Activated effector memory CD4-positive, alpha-beta T cell treated with Interleukin-2 at 50 U/mL for 16 hours (primary cell): Measurements from ENCODE around the gene KIAA1671.

Experiments
- DNase-seq: peaks from one replicate; pipeline ENCODE4 v3.0.0-alpha.2; 2020

The KIAA1671 gene

DNA sequence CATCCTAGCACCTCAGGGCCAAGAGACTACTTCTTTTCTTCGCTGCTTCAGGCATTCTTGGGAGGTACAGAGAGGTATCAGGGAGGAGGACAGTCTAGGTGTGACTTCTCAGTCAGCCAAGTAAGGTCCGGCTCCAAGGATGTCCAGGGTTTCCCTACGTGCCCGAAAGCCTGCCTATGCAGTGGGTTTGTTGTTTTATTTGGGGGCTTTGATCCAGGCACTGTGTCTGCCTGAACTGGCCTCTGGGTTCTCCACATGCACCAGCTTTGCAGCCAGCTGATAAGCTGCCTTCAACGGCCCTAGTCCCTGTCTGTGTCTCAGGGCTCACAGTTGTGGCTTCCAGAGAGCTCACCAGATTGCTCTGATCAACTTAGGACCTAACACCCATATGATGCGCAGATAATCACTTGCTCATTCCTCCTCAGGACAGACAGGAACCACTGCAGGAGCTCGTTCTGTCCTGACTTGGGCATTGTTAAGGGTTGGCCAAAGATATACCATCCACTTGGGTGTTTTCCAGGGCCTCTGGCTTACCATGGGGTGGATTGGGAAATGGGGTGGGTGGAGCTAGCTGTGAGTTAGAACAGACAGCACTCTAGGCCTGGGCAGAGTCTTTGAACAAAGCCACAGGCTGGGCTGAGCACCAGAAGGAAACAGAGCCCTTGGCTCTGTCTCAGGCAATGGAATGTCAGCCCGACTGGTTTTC is 201.6 kb downstream of the KIAA1671 start:
- no peak for DNase-seq

DNA sequence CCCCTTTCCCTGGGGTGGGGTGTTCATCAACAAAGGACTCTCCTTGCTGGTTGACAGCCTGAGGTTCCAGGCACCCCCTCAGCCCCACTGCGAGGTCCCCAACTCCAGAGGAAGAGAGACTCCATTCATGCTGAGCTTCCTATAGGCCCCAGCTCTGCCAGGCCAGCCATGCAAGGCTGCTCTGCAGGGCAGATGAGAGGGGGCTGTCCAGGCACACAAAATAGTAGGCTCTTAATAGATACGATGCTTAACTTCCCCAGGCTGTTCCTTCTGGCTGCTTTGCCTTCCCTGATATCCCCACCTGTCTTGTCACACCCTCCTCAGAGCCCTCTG is 202.1 kb downstream of the KIAA1671 start:
- DNase-seq: no peak

DNA sequence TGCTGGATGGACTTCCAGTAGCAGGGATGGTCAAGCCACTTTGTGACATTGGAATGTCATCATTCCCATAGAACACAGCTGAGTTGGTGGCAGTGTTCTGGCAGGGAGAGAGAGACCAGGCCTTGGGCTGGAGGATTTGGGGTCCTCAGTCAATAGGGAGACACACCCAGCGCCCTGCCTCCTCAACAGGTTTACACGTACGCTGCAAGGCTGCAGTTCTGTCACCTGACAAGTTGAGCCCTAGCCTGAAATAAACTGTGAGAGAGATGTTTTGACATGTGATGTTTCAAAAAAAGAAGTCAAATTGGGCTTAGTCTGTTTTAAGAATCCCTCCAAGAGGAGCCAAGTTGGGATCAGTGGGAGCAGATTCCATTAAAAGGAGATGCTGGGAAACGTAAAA is 204.2 kb downstream of the KIAA1671 start:
- no peak for DNase-seq

DNA sequence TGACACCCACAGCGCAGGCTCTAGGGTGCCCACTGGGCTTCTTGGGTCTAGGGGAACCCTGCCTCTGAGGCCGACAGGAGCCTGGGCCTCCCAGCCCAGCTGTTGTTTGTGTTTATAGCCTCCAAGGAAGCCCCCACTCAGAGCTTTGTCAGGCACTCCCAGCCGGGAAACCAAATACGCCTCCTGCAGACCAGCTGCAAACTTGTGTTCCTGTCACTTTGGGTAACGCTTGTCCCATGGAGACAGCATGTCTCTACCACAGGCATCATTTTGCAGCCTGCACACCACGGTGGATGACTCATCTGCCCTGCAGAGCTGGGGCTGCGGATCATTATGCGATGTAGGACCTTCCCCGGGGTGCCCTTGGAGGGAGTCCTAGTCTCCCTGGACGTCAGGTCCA is 206.5 kb downstream of the KIAA1671 start:
- no peak for DNase-seq

DNA sequence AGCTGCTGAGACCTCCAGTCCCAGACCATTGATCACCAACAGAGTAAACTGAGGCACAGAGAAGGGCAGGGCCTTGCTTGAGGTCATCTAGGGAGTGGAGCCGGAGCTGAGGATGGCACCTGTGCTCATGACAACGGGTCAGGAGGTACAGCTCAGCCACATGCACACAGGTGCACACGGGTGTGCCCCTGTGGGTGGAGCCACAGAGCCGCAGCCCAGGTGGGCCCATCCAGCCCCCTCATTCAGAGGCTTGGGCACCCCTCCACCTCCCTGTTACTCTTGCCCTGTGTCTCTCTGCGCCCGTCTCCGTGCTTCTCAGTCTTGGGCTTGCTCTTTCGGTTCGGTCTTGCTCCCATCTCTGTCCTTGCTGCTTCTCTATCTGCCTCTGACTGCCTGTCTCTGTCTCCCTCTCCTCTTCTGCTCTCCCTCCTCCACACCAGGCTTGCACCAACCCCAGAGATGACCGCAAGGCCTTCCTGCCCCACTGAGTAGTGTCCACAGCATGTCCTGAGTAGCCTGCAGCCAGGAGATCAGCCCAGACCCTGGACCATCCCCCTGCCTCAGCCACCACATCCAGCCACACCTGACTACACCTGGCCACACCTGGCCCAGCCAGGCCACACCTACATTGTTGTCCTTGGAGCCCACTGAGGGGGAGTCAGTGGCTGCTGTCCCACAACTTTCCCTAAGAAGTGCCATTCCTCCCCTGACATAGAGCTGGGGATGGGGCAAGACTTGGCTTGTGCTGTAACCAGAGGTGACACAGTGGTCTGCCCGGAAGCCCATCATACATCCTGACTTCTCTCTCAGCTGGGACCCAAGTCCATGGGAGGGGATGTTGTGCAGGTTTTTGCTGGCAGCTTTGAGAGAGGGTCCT is 207.8 kb downstream of the KIAA1671 start:
- DNase-seq: no peak

DNA sequence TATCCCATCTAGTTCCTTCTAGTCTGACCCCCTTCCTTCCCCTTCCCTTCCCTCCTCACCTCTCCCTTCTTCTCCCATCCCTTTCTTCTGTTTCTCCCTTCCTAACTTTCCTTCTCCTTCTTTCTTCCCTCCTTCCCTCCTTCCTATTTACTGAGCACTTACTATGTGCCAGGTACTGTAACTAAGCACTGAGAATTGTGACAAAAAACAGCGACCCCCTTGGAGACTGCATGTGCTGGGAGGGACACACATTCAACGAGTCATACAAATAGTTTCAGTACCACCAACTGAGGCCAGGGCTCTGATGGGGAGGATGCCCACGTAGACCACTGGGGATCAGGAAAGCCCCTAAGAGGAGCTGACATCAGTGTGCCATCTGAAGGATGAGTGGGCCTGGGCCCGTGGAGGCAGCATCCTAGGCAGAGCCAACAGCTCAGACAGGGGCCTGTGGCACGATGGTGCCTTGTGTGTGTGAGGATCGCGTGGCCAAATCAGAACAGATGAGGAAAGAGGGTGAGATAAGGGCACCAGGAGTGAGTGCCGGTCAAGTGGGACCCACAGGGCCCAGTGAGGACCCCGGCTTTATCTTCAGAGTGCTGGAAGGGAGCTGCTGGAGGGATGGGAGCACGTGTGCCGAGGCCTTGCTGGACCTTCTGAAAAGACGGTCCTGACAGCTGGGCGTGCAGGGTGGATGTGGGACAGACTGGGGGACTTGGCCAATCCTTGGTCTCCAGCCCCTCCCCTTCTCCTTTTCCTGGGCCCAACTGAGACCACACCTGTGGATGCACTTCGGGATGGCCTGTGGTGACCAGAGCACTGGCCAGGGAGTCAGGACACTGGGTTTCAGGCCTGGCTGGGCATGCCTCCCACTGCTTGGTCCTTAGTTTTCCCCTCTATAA is 208.8 kb downstream of the KIAA1671 start:
- no peak for DNase-seq

DNA sequence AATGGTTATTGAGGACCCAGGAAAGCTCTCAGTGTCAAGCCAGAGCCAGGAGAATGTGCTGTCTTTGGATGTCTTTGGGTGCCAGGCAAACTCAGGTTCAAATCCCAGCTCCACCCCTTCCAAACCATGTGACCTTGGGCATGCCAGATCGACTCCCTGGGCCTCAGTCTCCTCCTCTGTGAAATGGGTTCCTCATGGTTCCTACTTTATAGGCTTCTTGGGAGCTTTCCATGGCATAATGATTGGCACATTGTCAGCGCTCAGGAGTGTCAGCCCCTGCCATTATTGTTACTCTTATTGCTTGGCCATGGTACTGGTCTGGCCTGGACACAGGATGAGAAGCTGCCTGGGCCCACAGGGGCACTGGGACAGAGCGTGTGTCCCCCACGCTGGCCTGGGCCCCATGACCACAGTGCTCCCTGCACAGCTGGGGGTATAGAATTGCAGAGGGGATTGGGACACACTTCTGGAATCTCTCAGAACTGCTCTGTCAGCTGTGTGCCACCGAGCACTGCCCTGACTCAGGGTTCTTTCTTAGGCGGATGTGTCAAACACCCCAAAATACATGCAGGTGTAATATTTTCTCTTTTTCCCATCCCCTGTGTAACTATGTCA is 209.5 kb downstream of the KIAA1671 start:
- DNase-seq: no peak

DNA sequence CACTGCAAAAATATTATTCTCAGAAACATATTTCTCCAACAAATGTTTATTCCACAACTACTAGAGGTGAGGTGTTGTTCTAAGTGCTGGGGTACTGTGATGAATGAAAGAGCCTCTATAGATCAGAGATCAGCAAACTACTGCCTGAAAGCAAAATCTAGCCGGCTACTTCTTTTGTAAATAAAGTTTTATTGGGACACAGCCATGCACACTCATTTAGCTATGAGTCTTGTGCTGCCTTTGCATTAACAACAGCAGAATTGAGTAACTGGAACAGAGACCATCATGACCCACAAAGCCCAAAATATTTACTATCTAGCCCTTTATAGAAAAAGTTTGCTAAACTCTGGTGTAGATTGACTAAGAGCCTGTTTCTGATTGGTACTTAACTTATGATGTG is 210.0 kb downstream of the KIAA1671 start:
- DNase-seq: no peak

DNA sequence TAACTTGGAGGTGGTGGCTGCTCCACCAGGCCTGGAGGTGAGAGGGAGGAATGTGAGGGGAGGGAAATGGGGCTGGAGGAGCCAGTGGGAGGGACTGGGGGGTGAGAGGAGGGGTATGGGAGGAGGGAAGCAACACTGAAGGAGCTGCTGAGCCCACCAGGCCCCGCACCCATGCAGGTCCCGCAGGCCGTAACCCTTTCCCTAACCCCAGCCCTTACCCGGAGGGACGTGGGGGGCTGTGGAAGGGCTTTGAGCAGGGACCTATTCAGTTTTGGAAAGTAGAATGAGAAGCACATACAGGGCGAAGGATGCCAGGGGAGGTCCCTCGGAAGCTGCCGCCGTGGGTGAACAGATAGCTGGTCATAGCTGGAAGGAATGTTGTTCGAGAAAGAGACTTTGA is 213.3 kb downstream of the KIAA1671 start:
- DNase-seq: no peak

DNA sequence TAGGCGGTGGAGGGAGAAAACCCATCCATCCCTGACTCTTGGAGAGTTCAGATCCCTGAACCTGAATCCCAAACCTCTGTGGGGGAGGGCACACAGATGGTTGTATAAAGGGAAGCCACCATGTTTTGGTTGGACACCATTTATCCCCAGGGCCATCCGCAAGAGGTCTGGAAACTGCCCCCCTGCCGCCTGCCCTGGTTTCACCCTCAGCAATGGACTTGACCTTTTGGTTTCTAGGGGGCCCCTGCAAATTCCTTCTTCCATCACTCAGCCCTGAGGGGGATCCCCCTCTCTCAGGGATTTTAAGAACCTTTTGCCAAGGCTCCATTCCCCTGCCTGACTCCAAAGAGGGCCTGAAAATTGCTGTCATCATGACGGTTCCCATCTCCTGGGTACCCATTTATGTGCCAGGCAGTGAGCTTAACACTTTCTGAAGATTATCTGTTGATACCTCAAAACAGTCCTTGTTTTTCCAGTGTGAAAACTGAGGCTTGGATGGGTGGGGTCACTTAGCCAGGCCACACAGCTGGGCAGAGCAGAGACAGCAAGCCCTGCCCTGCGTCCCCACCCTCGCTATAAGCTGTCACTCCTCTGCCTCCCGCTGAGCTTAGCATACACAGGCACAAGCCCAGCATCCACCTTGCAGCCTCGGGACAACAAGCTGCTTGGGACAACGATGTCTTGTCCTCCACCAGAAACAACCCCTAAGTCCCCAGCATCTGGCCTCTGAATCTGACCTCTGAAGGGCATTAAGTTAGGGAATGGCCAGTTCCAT is 213.9 kb downstream of the KIAA1671 start:
- DNase-seq: no peak

DNA sequence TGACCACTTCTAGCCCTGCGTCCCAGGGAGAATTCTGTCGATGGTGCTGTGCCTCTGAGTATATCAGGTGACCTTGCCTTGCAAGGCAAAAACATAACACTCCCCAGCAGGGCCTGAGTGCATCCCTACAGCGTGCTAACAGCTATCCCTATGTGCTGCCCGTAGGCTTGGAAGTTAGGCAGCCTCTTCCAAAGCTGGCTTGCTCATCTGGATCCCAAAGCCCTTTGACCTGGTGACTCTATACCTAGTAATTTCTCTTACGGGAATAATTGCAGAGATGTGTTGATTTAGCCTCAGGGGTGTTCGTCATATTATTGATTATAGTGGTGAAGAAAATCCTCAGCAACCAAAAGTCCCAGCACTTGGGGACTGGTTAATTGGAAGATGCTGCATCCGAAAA is 214.6 kb downstream of the KIAA1671 start:
- DNase-seq: no peak

DNA sequence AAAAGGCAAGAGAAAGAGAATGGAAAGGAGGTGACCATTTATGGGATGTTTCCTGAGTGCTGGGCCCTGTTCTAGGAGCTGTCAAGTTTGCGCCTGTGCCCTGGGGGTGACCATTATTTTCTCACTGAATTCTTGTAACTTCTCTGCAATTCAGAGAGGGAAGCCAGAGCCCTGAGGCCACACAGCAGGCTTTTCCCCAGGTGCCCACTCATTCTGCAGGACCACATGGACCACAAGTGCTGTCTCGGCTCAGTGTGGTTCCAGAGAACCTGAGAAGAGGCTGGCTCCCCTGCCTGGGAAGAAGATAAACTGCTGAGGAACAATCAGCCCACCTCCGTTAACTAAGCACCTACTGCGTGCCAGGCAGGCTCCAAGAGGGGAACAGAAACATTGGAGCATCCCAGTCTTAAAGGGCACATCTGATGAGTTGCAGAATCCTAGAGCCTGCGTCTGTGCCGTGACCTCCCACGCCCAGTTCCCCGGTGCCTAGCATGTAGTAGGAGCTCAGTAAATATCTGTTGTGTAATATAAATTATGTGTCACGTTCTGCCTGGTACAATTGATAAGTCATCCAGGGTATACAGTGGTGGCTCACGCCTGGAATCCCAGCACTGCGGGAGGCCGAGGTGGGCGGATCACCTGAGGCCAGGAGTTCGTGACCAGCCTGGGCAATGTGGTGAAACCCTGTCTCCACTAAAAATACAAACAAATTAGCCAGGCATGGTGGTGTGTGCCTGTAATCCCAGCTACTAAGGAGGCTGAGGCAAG is 215.5 kb downstream of the KIAA1671 start:
- DNase-seq: no peak

DNA sequence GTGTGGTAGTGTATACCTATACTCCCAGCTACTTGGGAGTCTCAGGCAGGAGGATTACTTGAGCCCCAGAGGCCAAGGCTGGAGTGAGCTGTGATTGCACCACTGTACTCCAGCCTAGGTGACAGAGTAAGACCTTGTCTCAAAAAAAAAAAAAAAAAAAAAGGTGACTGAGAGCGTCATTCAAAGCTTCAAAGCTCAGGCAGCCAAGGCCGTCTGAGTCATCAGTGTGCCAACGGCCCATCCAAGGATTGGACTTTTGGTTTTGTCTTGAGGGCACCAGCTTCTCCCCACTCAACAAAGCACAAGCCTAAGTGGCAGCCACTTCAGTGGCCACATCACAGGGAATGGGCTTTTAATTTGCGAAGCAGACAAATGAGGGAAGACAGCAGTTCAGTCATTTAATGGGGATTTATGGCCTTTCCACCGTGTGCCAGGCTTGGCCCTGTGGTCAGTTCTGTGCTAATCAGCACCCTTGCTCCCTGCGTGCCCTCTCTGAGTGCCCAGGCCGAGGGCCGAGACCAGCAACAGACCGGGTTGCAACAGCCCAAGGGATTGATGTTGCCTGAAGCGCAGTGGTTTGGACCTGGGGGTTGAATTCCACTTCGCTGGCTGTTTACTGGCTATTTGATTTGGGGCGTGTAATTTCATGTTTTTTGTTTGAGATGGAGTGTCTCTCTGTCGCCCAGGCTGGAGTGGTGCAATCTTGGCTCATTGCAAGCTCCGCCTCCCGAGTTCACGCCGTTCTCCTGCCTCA is 216.9 kb downstream of the KIAA1671 start:
- no peak for DNase-seq

DNA sequence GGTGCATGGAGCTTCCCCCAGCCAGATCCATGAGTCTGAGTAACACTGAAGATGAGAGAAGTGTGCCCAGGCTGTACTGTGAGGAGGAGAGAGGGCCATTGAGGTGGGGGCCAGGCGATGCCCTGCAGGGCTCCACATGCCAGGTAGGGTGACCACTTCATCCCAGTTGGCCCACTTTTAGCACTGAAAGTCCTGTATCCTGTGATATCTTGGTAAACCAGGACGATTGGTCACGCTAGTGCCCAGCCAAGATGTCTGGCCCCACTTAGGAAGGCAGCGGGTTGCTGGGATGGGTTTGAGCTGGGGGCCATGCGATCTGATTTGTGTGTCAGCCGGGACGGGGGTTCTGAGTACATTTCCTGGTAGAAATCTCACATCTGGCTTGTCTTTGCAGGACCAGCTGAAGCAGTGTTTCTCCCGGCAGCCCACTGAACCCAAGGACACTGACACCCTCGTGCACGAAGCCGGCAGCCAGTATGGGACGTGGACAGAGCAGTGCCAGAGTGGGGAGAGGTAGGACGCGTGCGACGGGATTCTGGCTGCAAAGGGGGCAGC is 218.0 kb downstream of the KIAA1671 start:
- DNase-seq: no peak

DNA sequence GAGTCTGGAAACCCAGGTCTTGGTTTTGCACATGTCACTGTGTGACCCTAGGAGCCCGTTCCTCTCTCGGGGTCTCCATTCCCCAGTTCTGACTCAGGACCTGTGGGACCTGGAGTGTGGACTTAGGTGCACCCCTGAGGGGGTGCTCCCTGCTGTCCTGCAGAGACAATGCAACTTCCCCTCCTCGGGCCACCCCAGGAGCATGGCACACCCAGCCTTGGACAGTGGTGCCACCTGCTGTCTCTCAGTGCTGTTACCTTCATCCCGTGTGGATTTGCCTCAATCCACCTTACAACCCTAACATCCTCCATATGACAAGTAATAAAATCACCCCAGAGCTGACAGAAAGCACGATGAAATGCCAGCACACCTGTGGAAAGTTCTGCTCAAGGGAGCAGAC is 219.6 kb downstream of the KIAA1671 start:
- peak; percentile 9 for DNase-seq

DNA sequence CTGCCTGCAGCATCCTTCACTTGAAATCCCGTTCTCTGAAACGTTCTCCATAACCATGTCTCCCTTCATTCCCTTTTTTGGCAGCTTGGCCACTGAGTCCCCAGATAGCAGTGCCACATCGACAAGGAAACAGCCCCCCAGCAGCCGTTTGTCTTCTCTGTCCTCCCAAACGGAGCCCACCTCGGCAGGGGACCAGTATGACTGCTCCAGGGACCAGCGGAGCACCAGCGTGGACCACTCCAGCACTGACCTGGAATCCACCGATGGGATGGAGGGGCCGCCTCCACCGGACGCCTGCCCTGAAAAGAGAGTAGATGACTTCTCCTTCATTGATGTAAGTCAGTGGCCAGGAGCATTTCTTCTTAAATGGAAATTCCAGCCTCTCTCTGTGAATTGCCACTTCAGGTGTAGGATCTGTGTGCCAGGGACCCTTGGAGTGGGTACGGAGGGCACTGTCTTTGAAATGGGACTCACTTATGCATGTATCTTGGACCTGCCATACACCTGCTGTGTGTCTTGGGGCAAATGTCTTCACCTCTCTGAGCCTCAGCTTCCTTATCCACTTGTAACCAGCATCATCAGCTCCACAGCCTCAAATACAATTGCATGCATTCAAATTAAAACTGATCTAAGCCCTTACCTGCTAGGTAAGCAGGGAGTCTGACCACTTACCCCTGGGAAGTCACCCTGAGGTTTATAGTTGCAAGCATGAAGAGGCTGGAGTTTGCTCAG is 221.8 kb downstream of the KIAA1671 start:
- no peak for DNase-seq

DNA sequence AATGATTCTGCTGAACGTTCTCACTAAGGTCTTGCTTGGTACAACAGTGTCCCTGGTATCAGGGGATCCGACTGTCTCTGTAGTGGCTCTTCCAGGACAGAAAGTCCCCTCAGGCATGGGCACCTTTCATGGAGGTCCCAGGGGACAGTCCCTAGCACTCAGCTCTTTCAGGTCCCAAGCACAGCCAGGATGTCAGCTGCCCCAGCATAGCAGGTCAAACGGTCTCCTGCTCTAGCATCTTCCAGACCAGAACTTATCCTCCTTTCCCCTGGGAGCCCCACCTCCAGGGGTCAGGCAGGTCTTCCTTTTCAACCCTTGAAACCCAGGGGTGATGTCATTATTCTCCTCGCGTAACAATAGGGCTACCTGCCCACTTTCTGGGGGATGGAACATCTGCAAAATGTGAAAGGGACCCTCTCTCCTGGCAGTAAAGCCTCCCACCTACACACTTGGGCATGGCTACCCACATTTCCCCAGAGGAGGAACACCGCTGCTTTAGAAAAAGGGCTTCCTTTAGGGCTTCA is 222.4 kb downstream of the KIAA1671 start:
- no peak for DNase-seq

DNA sequence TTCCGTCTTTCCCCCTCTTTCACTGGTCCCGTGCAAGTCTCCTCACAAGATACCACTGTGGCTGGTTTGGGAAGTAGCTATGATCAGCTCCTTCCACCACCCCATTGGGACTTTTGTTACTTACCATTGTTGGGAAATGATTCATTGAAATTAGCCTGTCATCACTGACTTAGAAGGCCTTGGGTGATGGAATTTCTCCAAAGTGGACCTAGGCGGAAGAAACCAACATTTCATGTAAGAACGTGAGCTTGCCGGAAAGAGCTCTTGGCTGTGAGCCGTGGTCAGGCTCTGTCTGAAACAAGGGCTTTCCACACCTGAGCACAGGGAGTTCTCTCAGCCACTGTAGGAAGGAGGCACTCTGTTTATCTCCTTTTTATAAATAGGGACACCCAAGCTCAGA is 223.7 kb downstream of the KIAA1671 start:
- no peak for DNase-seq

DNA sequence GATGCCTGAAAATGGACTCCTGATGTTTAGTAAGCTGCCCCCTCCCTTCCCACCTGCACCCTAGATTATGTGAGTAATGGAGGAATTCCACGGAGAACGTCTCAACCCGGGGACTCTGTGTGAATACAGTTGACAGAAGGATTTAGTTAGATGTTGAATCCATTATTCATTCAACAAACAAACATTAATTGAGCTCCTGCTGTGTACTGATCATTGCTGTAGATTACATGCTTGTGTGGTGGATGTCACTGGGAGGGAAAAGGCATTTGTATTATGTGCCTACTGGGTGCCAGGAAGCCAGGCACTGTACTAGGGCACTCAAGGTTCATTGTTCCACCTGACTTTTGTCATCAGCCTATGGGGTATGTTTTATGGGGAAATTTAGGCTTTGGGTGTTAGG is 224.3 kb downstream of the KIAA1671 start:
- no peak for DNase-seq
